HL-60 (cell line): ENCODE data around the gene PRLR.

Experiments used
- DNase-seq, 2 experiments: peaks; one replicate each; pipeline ENCODE4 v3.0.0-alpha.2; 2010 to 2020; ENCODE audit warnings: low read depth in 1 of 2, low spot score in 1 of 2
- H3K27ac ChIP-seq: fragments of 250-450 bp; sonication (Bioruptor Pico); replicated peaks from 2 replicates; pipeline ENCODE4 v1.5.1; 2020; ENCODE audit warnings: mild to moderate bottlenecking, moderate library complexity
- H3K27me3 ChIP-seq: fragments of 250-450 bp; sonication (Bioruptor Pico); 2 replicates; pipeline ENCODE4 v1.5.1; 2021; ENCODE audit warnings: mild to moderate bottlenecking, moderate library complexity; ENCODE audit not compliant: insufficient read depth, poor library complexity, severe bottlenecking
- H3K4me3 ChIP-seq: replicated peaks from 2 replicates; pipeline ENCODE4 v1.5.1; 2011; ENCODE audit warnings: mild to moderate bottlenecking, control low read depth, low read length; ENCODE audit not compliant: insufficient read depth
- CTCF ChIP-seq: IDR thresholded peaks from one replicate; pipeline ENCODE4 v1.5.1; 2011; ENCODE audit warnings: low read length, control low read depth, inconsistent platforms; ENCODE audit not compliant: insufficient read depth
- GABPA ChIP-seq: IDR thresholded peaks from 2 replicates; pipeline ENCODE4 v1.6.1; 2012; ENCODE audit warnings: low read depth
- POLR2AphosphoS5 ChIP-seq: IDR thresholded peaks from 2 replicates; pipeline ENCODE4 v1.6.1; 2012; ENCODE audit warnings: low read depth
- REST ChIP-seq: IDR thresholded peaks from 2 replicates; pipeline ENCODE4 v1.6.1; 2012; ENCODE audit warnings: low read depth; ENCODE audit not compliant: insufficient replicate concordance
- SPI1 ChIP-seq: IDR thresholded peaks from 2 replicates; pipeline ENCODE4 v1.6.1; 2012; ENCODE audit warnings: low read depth, mild to moderate bottlenecking, borderline replicate concordance

Gene PRLR

GRCh38 chr5:35264509-35264908 lies 34.2 kb upstream of the PRLR start:
- H3K27ac ChIP-seq, result no peak overlapping the region
- TF ChIP-seq GABPA (no peak), SPI1 (no peak), POLR2AphosphoS5 (no peak), CTCF (no peak), REST (no peak)
- H3K4me3 ChIP-seq, result no peak overlapping the region
- no peaks in the 10 kb centered on the region for H3K27me3 ChIP-seq
- DNase-seq, result no peak

- Histone ChIP-seq H3K27me3 (no peaks in the 10 kb centered on the region), H3K27ac (no peak overlapping the region), H3K4me3 (no peak overlapping the region)
- no peak for DNase-seq
- TF ChIP-seq SPI1 (no peak), GABPA (no peak), POLR2AphosphoS5 (no peak), CTCF (no peak), REST (no peak)
Observed at GRCh38 chr5:35263266-35263877, 33.1 kb upstream of the PRLR start.

- no peak for DNase-seq
- no peaks in the 10 kb centered on the region for H3K27me3 ChIP-seq
- H3K27ac ChIP-seq, result no peak overlapping the region
- H3K4me3 ChIP-seq, result no peak overlapping the region
- no peak for TF ChIP-seq CTCF
- TF ChIP-seq POLR2AphosphoS5, result no peak
- no peak for TF ChIP-seq GABPA
- TF ChIP-seq REST, result no peak
- TF ChIP-seq SPI1, result no peak
Observed at GRCh38 chr5:35253582-35253981, 23.3 kb upstream of the PRLR start.
